Measurements from ENCODE around the gene GBP2.
"Not testable (repeated sequence)": the region's sequence is repeated elsewhere in the genome, so short reads cannot be mapped to it uniquely, and the experiment has no call there.

GBP2 gene

DNA sequence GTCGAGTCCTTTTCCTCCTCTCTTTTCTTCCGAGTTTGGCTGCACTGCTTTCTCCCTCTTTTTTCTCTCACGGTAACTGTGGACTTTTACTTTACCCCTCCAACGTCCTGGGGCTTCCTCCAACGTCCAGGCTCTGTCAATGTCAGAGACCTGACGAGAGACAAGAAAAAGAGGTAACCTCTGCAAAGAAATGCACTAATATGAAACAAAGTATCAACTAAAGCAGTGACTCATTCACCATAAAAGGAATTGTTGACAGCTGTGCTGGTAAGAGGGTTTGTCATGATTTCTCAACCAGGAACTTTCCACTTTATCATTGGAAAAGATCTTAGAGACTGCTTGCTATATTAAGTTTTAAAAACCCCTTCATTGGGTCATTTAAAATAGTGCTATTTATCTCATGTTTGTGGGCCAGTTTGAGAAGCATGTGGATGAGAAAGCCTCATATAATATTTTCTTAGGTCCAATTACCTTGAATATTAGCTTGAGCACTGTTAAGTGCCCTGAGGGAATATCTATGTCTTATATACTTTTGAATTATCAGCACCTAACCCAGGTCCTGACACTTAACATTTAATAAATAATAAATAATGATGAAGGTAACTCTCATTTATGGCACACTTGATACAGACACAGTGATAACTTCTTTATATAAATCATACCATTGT is at the start of gene GBP2:
TSS of gene GBP2 (minus strand) at position 202 of the 668 bp plus-strand sequence. CDS start 4,148 bp downstream, outside the sequence.
- DNase-seq, result peak; percentile 63

GRCh38 chr1:89174491-89174890 is 48.6 kb upstream of the GBP2 start:
- DNase-seq, result no peak

- DNase-seq, result no peak
Measured at GRCh38 chr1:89172468-89173143, 46.7 kb upstream of the GBP2 start.

- DNase-seq, result no peak
Measured at GRCh38 chr1:89171067-89171438, 45.1 kb upstream of the GBP2 start.

GRCh38 chr1:89170170-89171066 is 44.5 kb upstream of the GBP2 start:
- DNase-seq, result no peak

DNA sequence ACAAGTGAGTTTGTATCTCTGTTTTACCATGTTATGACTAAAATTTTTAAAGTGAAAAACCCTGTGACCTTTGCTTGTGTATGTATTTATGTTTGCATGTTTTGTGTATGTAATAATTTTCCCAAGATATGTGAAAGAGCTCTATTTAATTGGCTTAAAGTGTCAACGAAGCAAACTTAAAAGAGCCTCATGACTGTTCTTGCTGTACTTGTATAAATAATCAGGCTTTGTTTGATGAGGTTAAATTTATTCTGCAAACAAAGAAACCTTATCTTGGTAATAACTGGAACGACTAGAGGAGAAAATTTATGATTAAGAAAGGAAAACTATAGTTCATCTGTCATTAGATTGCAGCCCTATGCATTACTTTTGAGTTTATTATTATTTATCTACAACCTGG is 43.3 kb upstream of the GBP2 start:
- DNase-seq, result no peak

DNA sequence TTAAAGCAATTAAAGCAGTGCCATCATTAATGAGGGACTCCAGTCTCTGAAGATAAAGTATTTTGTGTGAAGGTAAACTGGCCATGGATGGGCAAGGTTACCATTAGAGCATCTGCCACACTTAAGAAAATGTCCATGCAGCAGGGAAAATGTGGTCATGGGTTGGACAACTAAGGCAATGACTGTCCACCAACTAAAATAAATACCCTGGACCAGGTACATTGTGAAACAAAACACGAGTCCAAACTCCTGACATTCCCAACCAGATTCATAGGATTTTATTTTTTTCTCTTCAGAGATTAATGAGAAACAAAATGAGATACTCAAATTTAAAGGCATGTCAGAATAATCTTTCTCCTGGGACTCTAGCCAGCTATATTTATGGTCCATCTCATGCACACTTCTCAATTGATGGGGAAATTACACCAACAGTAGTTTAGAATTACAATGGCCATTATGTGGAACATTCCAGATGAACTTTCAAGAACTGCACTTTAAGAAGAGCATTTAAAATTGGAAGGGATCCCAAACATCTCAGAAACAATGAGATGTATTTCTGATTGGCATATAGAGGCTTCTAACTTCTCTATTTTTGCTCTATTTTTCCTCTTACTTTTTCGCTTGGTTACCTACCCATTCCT is 41.8 kb upstream of the GBP2 start:
- DNase-seq, result no peak

GRCh38 chr1:89166705-89167104 is 40.8 kb upstream of the GBP2 start:
- no peak for DNase-seq

DNA sequence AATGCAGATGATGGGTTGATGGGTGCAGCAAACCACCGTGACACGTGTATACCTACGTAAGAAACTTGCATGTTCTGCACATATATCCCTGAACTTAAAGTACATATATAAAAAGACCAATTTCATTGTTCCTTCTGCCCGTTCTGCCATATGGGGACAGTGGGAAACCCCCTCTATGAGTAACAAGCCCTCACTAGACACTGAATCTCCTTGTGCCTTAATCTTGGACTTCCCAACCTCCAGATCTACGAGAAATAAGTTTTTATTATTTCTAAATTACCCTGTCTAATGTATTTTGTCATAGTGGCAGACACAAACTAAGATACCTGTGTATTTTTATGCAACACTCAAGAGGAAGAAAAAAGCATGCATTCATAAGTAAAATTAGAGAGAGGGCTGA is 39.9 kb upstream of the GBP2 start:
- DNase-seq, result no peak

- DNase-seq, result no peak
Measured at GRCh38 chr1:89151047-89151446, 25.1 kb upstream of the GBP2 start.

- no peak for DNase-seq
Measured at GRCh38 chr1:89149976-89150375, 24.1 kb upstream of the GBP2 start.

DNA sequence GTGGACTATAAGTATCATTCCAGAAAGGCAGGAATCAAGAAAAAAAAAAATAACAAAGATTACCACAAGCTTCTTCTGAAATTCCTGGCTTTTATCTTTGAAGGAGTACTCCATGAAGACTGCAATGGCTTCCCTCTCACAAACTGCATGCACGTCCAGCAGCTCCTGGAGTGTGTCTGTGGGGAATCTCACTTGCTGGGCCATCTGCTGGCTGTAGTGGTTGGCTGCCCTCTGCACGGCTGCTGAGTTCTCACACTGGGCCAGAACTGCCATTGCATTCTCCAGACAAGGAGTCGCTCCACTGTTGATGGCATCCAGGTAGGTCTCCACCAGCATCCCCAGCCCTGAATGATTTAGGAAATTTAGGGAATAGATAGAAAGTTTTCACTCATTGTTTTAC is 23.3 kb upstream of the GBP2 start:
- no peak for DNase-seq

- DNase-seq, result no peak
Measured at GRCh38 chr1:89147678-89148658, 22.1 kb upstream of the GBP2 start.

GRCh38 chr1:89146721-89147120 is 20.8 kb upstream of the GBP2 start:
- no peak for DNase-seq

GRCh38 chr1:89143484-89143883 is 17.6 kb upstream of the GBP2 start:
- no peak for DNase-seq

DNA sequence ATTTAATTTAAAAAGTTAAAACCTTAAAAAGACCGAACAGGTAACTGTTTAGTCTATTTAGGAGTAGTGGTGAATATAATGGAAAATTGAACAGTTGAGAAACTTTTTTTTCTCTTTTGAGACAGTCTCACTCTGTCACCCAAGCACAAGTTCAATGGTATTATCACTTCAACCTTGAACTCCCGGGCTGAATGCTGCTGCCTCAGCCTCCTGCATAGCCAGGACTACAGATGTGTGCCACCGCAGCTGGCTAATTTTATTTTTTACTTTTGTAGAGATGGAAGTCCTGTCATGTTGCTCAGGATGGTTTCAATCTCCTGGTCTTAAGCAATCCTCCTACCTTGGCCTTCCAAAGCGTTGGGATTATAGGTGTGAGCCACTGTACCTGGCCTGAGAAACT is 16.2 kb upstream of the GBP2 start:
- DNase-seq, result no peak

DNA sequence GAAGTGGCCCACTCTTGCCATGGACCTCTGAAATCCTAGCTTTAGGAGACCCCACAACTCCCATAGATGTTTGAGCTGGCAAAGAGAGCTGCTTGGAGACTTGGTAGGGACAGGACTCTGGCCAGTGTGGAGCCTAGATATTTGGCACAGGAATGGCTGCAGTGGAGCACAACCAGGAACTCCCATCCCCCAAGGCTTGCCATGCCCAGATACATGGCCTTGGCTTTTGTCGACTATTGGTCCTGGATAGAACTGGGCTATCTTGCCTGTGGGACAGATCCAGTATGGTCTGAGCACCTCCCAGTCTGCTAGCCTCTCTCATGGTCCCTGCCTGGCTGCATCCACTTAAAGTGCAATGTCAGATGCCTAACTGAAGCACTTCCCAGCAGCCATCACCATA is 7.8 kb upstream of the GBP2 start:
- DNase-seq, result no peak

DNA sequence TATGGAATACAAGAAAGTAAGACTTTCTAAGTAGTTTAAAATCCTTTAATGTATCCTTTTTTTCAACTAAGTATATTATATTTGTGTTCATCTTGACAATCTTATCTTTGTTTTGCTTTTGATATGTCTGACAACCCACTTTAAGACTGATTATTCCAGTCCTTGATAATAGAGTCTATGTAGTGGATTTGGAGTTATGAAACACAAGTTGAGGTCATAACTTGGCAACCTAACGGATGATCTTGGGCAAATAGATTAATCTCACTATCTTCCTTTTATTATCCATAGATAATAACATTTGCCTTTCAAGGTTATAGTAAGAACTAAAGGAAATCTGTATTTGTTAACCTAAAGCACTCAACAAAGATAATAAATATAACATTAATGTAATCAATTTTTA is 4.8 kb upstream of the GBP2 start:
- DNase-seq, result no peak

- DNase-seq, result no peak
Measured at GRCh38 chr1:89129911-89130310, 4.0 kb upstream of the GBP2 start.

DNA sequence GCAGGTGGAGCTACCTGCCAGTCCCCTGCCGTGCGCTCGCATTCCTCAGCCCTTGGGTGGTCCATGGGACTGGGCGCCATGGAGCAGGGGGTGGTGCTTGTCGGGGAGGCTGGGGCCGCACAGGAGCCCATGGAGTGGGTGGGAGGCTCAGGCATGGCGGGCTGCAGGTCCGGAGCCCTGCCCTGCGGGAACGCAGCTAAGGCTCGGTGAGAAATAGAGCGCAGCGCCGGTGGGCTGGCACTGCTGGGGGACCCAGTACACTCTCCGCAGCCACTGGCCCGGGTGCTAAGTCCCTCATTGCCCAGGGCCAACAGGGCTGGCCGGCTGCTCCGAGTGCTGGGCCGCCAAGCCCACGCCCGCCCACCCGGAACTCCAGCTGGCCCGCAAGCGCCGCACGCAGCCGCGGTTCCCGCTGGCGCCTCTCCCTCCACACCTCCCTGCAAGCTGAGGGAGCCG is 2.1 kb upstream of the GBP2 start:
- DNase-seq, result not testable (repeated sequence)

- DNase-seq, result peak; percentile 88
Measured at GRCh38 chr1:89126602-89127565, 970 bp upstream of the GBP2 start.
